HG03066 (cell line): Measurements from ENCODE around the gene ATF4.
A peak's percentile ranks its signal among the peaks of the same experiment; 100 is the strongest.

Experiments
- ATAC-seq: cut with Tn5 transposase; IDR thresholded peaks from one replicate; pipeline ENCODE4 v1.9.1; 2021; ENCODE audit warnings: low read depth; ENCODE audit not compliant: unreplicated experiment

The ATF4 gene

GRCh38 chr22:39528080-39528661 is 7.8 kb downstream of the ATF4 start:
- no peak for ATAC-seq

GRCh38 chr22:39528681-39529486 is 8.5 kb downstream of the ATF4 start:
- no peak for ATAC-seq

GRCh38 chr22:39529487-39529851 is 9.1 kb downstream of the ATF4 start:
- no peak for ATAC-seq

GRCh38 chr22:39530116-39530515 is 9.8 kb downstream of the ATF4 start:
- no peak for ATAC-seq

- no peak for ATAC-seq
Observed at GRCh38 chr22:39530692-39531331, 10.4 kb downstream of the ATF4 start.

- ATAC-seq: peak; percentile 79
Observed at GRCh38 chr22:39532215-39533073, 12.1 kb downstream of the ATF4 start, which contains the start of gene RPS19BP1. RPS19BP1 (minus strand) TSS chr22:39532748; CDS start chr22:39532738, 10 bp downstream.

- ATAC-seq: no peak
Observed at GRCh38 chr22:39534092-39534506, 13.7 kb downstream of the ATF4 start.

GRCh38 chr22:39534591-39535356 is 14.4 kb downstream of the ATF4 start:
- ATAC-seq: no peak

- no peak for ATAC-seq
Observed at GRCh38 chr22:39535357-39535725, 15.0 kb downstream of the ATF4 start.

GRCh38 chr22:39535831-39536449 is 15.6 kb downstream of the ATF4 start:
- no peak for ATAC-seq

GRCh38 chr22:39536711-39537110 is 16.3 kb downstream of the ATF4 start:
- ATAC-seq: no peak

- no peak for ATAC-seq
Observed at GRCh38 chr22:39537975-39538374, 17.6 kb downstream of the ATF4 start.

GRCh38 chr22:39543095-39543494 is 22.7 kb downstream of the ATF4 start:
- no peak for ATAC-seq

- no peak for ATAC-seq
Observed at GRCh38 chr22:39545386-39546365, 25.3 kb downstream of the ATF4 start.

GRCh38 chr22:39546889-39547586 is 26.7 kb downstream of the ATF4 start:
- ATAC-seq: no peak

- ATAC-seq: no peak
Observed at GRCh38 chr22:39547587-39547947, 27.2 kb downstream of the ATF4 start.

GRCh38 chr22:39553429-39553828 is 33.1 kb downstream of the ATF4 start:
- no peak for ATAC-seq

- no peak for ATAC-seq
Observed at GRCh38 chr22:39554151-39554550, 33.8 kb downstream of the ATF4 start.
